T-helper 17 cell (primary cell): ENCODE results near the gene RGS12. TPM values are rescaled to one million over a fixed set of nuclear protein-coding genes. Genes with fewer than 3 reads are reported as not detected.

Source experiments
- ATAC-seq: fragments of 150-1000 bp; cut with Tn5 transposase; 2 replicates; pipeline ENCODE4 v1.10.0; 2021; ENCODE audit warnings: mild to moderate bottlenecking, moderate library complexity
- DNase-seq, 3 donors: peaks; one replicate each; pipeline versions ENCODE4 v3.0.0 to v3.0.0-alpha.2; 2020 to 2021
- H3K9me3 ChIP-seq: one replicate; pipeline ENCODE4 v1.7.0; 2013; ENCODE audit warnings: low read length, mild to moderate bottlenecking; ENCODE audit not compliant: control insufficient read depth, poor library complexity, severe bottlenecking
- H3K27ac Mint-ChIP-seq: one replicate; pipeline ENCODE4 v1.8.0; 2022; ENCODE audit warnings: mild to moderate bottlenecking, moderate library complexity, mixed read lengths
- H3K27me3 Mint-ChIP-seq: one replicate; pipeline ENCODE4 v1.8.0; 2022; ENCODE audit warnings: mixed read lengths
- H3K36me3 Mint-ChIP-seq: one replicate; pipeline ENCODE4 v1.8.0; 2022; ENCODE audit warnings: low read depth, mixed read lengths
- H3K4me1 Mint-ChIP-seq: one replicate; pipeline ENCODE4 v1.8.0; 2022; ENCODE audit warnings: mild to moderate bottlenecking, mixed read lengths
- H3K4me3 Mint-ChIP-seq: one replicate; pipeline ENCODE4 v1.8.0; 2022; ENCODE audit warnings: mild to moderate bottlenecking, moderate library complexity, mixed read lengths
- total RNA-seq, 4 donors: library from RNA in 2 of 4; stranded (reverse) in 2 of 4; gene quantifications; one replicate each; pipeline ENCODE4 v1.2.3 and lab custom pipeline; 2022 to 2026

Gene RGS12, protein sequence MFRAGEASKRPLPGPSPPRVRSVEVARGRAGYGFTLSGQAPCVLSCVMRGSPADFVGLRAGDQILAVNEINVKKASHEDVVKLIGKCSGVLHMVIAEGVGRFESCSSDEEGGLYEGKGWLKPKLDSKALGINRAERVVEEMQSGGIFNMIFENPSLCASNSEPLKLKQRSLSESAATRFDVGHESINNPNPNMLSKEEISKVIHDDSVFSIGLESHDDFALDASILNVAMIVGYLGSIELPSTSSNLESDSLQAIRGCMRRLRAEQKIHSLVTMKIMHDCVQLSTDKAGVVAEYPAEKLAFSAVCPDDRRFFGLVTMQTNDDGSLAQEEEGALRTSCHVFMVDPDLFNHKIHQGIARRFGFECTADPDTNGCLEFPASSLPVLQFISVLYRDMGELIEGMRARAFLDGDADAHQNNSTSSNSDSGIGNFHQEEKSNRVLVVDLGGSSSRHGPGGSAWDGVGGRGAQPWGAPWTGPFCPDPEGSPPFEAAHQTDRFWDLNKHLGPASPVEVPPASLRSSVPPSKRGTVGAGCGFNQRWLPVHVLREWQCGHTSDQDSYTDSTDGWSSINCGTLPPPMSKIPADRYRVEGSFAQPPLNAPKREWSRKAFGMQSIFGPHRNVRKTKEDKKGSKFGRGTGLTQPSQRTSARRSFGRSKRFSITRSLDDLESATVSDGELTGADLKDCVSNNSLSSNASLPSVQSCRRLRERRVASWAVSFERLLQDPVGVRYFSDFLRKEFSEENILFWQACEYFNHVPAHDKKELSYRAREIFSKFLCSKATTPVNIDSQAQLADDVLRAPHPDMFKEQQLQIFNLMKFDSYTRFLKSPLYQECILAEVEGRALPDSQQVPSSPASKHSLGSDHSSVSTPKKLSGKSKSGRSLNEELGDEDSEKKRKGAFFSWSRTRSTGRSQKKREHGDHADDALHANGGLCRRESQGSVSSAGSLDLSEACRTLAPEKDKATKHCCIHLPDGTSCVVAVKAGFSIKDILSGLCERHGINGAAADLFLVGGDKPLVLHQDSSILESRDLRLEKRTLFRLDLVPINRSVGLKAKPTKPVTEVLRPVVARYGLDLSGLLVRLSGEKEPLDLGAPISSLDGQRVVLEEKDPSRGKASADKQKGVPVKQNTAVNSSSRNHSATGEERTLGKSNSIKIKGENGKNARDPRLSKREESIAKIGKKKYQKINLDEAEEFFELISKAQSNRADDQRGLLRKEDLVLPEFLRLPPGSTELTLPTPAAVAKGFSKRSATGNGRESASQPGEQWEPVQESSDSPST (N-terminal part only)
- total RNA-seq (1 to 10 TPM; 4.0 to 5.0 TPM), total RNA-seq (lab: John Stamatoyannopoulos, UW) (8.5 to 8.7 reads per million in 2 donors)

DNA sequence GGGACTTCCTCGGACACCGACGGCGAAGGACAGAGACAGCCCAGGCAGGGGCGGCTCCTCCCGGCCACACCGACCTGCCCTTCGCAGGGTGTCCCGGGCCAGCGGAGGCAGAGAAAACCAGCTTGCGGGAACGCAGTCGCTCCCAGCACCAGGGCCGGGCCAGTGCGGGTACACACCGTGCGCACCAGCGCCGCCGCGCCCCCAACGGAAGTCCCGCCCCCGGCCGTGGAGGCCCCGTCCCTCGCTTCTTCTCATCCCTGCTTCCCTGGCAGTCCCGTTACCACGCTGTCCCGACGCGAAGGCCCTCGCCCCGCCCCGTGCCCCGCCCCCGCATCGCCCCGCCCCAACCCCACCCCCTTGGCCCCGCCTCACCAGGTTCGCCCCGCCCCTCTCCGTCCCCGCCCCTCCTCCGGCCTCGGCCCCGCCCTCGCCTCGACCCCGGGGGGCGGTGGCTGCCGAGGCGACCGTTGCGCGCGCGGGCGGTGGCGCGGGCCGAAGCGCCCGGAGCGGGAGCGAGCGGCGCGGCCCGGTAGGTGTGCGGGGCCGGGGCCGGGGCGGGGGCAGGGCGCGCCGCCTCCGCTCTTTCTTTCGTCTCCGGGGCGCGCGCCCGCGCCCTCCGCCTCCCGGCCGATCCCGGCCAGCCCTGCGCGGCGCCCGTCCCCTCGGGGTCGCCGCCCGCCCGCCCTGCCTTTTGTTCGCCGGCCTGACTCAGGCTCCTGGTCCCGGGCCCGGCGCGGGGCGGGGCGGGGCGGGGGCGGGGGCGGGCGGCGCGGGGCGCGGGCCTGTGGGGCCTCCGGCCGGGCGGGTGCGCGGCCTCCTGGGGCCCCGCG, at the start of gene RGS12:
Gene RGS12 (plus strand): TSS at position 451 of the 830 bp plus-strand sequence. CDS start 23,150 bp downstream, outside the sequence.
- DNase-seq, result peak; percentile 62 to 86 (median 85)
- Mint-ChIP-seq H3K27ac (peak within 1 kb of the TSS; percentile 81), H3K4me3 (peak within 1 kb of the TSS; percentile 98), H3K4me1 (peaks cover 15% of the 10 kb centered on the region), H3K36me3 (no peaks in the 10 kb centered on the region), H3K27me3 (peaks cover 21% of the 10 kb centered on the region)
- H3K9me3 ChIP-seq, result no peaks in the 10 kb centered on the region
- ATAC-seq, result peak; percentile 82

DNA sequence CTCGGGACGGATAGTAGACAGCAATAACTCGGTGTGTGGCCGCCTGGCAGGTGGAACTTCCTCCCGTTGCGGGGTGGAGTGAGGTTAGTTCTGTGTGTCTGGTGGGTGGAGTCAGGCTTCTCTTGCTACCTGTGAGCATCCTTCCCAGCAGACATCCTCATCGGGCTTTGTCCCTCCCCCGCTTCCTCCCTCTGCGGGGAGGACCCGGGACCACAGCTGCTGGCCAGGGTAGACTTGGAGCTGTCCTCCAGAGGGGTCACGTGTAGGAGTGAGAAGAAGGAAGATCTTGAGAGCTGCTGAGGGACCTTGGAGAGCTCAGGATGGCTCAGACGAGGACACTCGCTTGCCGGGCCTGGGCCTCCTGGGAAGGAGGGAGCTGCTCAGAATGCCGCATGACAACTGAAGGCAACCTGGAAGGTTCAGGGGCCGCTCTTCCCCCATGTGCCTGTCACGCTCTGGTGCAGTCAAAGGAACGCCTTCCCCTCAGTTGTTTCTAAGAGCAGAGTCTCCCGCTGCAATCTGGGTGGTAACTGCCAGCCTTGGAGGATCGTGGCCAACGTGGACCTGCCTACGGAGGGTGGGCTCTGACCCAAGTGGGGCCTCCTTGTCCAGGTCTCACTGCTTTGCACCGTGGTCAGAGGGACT, 49.6 kb upstream of the RGS12 start:
- DNase-seq (no peak), ATAC-seq (no peak)
- H3K4me3 Mint-ChIP-seq, result no peak overlapping the region
- no peaks in the 10 kb centered on the region for H3K9me3 ChIP-seq
- peaks cover 17% of the 10 kb centered on the region for H3K4me1 Mint-ChIP-seq
- H3K36me3 Mint-ChIP-seq, result peaks cover 2% of the 10 kb centered on the region
- peak overlapping the region; percentile 37 for H3K27ac Mint-ChIP-seq
- no peaks in the 10 kb centered on the region for H3K27me3 Mint-ChIP-seq

DNA sequence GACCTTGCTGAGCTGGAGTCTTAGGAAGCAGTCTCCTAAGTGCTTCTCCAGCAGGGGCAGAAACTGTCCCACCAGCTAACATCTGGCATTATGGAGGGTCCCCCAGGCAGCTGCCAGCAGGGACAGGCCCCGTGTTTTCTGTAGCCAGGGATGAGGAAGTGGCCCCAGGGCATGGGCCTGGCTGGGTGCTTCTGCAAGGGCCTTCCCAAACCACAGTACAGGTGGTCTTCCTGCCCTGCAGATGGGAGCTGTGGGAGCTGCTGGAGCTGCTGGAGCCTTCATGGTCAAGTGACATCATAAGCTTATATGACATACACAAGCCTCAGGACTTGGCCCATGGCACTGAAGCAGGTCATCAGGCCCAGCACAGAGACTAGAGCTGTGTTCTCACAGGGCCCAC, 48.8 kb upstream of the RGS12 start:
- H3K27ac Mint-ChIP-seq, result no peak overlapping the region
- H3K4me1 Mint-ChIP-seq, result peaks cover 17% of the 10 kb centered on the region
- no peaks in the 10 kb centered on the region for H3K27me3 Mint-ChIP-seq
- peaks cover 2% of the 10 kb centered on the region for H3K36me3 Mint-ChIP-seq
- no peaks in the 10 kb centered on the region for H3K9me3 ChIP-seq
- DNase-seq (no peak), ATAC-seq (no peak)
- no peak overlapping the region for H3K4me3 Mint-ChIP-seq

DNA sequence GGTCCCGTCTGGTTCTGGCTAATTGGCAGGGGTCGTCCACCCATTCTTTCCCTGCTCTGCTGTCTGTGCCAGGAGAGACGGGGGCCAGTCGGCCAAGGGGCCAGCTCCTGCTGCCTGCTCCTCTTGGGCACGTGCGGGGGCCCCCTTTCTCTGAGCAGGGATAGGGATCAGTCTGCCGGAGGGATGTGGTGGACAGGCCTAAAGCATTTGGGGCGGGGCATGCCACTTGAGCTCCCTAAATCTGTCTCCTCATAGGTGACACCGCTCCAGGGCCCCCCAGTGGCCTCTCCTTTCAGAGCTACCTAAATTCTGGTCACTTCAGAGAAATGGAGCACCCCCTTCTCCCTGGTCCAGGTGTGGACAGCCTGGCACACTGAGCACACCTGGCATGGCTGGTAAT, 48.1 kb upstream of the RGS12 start:
- no peak overlapping the region for H3K27ac Mint-ChIP-seq
- no peak overlapping the region for H3K4me3 Mint-ChIP-seq
- peaks cover 17% of the 10 kb centered on the region for H3K4me1 Mint-ChIP-seq
- H3K36me3 Mint-ChIP-seq, result peaks cover 2% of the 10 kb centered on the region
- DNase-seq (no peak), ATAC-seq (no peak)
- no peaks in the 10 kb centered on the region for H3K9me3 ChIP-seq
- H3K27me3 Mint-ChIP-seq, result no peaks in the 10 kb centered on the region

DNA sequence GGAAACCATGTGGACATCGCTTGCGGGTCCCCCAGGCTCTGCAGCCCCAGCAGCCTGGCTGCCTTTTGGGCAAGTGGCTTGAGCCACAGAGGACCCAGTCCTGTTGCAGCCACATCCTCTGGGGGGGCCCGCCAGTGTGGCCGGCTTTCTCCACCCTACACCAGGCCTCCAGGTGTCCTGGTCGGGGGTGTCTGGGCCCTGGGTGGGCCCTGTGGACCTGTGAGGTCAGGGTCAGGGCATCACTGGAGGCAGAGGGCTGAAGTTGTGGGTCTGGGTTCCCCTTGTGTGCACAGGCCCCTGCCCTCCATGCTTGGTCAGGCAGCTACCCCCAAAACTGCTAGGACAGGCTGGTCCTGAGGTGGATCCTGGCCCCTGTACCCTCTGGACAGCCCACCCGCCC, 47.1 kb upstream of the RGS12 start:
- H3K36me3 Mint-ChIP-seq, result no peaks in the 10 kb centered on the region
- no peak for DNase-seq
- H3K9me3 ChIP-seq, result no peaks in the 10 kb centered on the region
- H3K4me1 Mint-ChIP-seq, result peaks cover 17% of the 10 kb centered on the region
- no peaks in the 10 kb centered on the region for H3K27me3 Mint-ChIP-seq
- H3K4me3 Mint-ChIP-seq, result no peak overlapping the region
- no peak for ATAC-seq
- H3K27ac Mint-ChIP-seq, result no peak overlapping the region

DNA sequence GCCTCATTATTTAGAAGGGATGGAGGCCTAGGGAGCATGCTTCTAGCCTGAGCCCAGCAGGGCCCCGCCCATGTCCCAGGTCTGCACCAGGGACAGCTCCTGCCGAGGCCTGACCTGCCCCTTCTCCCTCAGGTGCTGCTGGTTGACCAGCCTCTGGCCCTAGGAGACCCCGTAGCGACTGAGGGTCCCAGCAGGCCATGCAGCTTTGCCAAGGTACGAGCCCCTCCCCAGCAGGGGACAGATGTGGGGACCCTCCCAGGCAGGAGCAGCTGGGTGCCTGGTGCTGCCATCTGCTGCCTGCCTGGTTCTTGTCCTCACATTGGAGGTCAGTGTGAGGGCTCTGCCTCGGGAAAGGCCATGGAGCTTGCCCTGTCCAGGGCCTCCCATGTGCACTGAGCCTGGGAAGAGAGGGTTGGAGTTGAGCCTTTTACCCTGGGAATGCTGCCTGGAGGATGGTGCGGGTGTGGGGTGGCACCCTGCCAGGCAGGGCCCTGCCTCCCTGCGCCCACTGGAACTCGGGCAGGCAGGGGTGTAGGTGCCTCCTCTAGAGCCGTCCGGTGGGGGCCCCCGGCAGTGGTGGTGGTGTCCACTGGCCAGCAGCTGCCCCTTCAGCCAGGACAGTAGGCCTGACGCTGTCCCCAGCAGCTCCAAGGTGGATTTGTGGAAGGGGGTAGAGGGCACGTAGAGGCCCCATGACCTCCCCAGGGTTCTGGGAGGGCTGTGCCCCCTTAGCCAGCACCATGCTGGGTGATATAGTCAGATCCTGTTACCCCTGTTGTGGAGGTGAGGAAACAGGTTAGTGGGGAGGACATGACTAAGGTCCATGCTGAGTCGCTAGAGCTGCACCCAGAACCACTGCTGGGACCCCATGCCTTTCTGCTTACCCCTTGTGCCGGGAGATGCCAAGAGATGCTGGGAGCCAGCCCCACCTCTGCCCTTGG, 46.1 kb upstream of the RGS12 start:
- no peak overlapping the region for H3K27ac Mint-ChIP-seq
- peaks cover 17% of the 10 kb centered on the region for H3K4me1 Mint-ChIP-seq
- H3K27me3 Mint-ChIP-seq, result no peaks in the 10 kb centered on the region
- no peaks in the 10 kb centered on the region for H3K9me3 ChIP-seq
- no peaks in the 10 kb centered on the region for H3K36me3 Mint-ChIP-seq
- DNase-seq, result no peak
- no peak overlapping the region for H3K4me3 Mint-ChIP-seq
- ATAC-seq, result no peak

DNA sequence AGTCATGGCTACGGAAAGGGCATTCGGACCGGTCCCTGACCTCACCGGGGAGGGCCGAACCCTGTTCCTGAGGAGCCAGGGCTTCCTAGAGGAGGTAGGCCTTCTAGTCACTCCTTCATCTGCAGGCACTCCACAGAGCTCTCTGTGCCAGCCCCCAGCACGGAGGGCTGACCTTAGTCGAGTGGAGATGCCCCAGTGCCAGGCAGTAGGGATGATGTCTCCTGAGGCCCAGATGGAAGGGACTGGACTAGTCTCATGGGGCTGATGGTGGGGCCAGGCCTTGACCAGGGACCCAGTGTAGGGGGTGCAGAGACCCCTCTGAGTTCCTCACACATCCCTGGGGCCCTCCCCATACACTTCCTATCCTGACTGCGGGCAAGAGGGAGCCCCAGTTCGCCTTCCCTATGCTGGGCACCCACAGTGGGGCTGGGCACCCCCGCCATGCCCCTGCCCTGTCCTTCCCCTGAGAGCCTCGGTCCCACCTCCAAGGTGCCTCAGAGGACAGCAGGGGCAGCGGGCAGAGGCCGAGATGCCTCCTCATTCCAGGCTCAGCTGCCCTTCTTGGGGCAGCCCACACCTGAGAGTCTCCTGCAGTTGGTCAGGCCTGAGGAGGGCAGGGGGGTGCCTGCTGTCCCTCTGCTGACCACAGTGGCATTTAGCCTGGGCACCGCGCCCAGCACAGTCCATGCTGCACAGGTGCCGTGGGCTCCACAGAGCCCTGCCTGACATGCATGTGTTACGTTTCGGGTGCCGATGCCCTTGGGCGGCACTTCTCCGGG, 45.2 kb upstream of the RGS12 start:
- no peaks in the 10 kb centered on the region for H3K9me3 ChIP-seq
- peaks cover 11% of the 10 kb centered on the region for H3K4me1 Mint-ChIP-seq
- H3K36me3 Mint-ChIP-seq, result no peaks in the 10 kb centered on the region
- ATAC-seq (no peak), DNase-seq (no peak)
- H3K27ac Mint-ChIP-seq, result no peak overlapping the region
- H3K4me3 Mint-ChIP-seq, result no peak overlapping the region
- H3K27me3 Mint-ChIP-seq, result no peaks in the 10 kb centered on the region

DNA sequence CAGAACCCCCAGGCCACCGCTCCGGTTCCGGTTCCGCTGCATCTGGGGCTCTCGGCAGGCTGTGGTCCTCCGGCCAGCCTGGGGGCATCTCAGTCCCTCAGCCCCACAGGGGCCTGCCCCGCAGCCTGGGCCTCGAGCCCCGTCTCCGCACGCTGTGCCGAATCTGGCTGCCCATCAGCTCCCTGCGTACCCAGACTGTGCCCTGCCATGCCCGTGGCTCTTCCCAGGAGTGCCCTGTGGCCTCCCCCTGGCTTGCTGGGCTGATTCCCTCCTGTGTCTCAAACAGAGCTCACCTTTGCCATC, 44.7 kb upstream of the RGS12 start:
- DNase-seq, result no peak
- H3K36me3 Mint-ChIP-seq, result no peaks in the 10 kb centered on the region
- H3K4me3 Mint-ChIP-seq, result no peak overlapping the region
- H3K4me1 Mint-ChIP-seq, result peaks cover 6% of the 10 kb centered on the region
- no peaks in the 10 kb centered on the region for H3K9me3 ChIP-seq
- no peak overlapping the region for H3K27ac Mint-ChIP-seq
- no peak for ATAC-seq
- no peaks in the 10 kb centered on the region for H3K27me3 Mint-ChIP-seq

DNA sequence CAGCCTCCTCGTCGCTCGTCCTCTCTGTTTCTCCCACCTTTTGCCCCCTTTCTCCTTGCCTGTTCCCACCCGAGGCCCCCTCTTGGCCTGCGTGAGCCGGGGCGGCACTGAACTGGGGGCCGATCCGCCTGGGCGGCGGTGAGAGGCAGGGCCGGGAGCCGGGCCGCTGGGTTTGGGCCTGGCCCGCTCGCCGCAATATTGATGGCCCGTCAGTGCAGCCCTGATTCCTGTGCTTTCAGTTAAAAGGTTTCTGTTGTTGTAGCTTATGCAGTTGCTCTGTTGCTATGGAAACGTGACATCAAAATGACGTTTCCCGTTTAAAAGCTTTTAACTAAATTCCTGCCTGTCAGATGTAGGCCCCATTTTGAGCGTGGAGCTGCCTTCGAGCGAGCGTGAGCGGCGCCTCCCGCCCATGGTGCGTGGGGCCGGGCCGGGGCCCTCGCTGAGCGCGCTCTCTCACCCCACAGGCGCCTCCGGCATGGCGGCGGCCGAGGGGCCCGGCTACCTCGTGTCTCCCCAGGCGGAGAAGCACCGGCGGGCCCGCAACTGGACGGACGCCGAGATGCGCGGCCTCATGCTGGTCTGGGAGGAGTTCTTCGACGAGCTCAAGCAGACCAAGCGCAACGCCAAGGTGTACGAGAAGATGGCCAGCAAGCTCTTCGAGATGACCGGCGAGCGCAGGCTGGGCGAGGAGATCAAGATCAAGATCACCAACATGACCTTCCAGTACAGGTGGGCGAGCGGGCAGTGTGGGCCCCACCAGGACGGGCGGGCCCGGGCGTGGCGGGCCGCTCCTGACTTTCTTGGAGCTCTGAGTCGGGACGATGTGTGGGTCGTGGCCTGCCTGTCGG, 43.8 kb upstream of the RGS12 start, which contains the start of gene MSANTD1:
Gene MSANTD1 (plus strand): TSS at position 349 of the 851 bp plus-strand sequence. CDS start 64 bp downstream, at position 413.
- H3K9me3 ChIP-seq, result no peaks in the 10 kb centered on the region
- Mint-ChIP-seq H3K27ac (no peak within 1 kb of the TSS), H3K4me3 (no peak within 1 kb of the TSS), H3K36me3 (no peaks in the 10 kb centered on the region), H3K4me1 (peaks cover 5% of the 10 kb centered on the region), H3K27me3 (no peaks in the 10 kb centered on the region)
- no peak for DNase-seq
- ATAC-seq, result no peak

DNA sequence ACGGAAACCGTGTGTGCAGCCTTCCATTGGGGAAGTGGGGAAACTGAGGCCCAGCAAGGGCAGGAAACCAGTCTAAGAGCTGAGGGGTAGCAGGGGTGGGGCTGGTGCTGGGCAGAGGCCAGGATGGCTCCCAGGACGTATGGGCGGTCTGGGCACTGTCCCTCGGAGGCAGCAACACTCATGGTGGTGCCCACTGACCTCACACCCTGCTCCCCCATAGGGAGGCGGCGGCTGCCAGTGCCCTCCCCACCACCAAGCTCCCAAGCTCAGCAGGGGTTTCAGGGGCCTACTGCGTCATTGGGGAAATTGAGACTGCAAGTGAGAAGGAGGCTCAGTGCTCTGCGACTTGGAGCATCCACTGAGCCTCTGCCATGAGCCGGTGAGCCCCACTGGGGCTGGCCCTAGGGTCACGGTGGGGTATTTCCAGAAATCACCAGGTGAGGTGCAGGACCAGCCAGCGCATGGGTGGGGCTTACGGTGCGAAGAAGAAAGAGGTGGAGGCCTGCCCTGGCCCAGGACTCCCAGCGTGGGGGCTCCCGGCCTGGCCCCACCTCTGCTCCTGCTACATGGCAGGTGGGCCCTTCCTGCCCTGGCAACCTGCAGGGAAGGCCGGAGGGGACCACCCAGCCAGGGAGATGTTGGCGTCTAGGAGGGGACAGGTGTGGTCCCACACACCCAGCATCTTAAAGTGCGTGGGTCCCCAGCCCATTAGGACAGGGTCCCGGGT, 42.9 kb upstream of the RGS12 start:
- DNase-seq (no peak), ATAC-seq (no peak)
- H3K36me3 Mint-ChIP-seq, result no peaks in the 10 kb centered on the region
- H3K27ac Mint-ChIP-seq, result no peak overlapping the region
- no peak overlapping the region for H3K4me3 Mint-ChIP-seq
- H3K27me3 Mint-ChIP-seq, result no peaks in the 10 kb centered on the region
- H3K9me3 ChIP-seq, result no peaks in the 10 kb centered on the region
- H3K4me1 Mint-ChIP-seq, result peaks cover 5% of the 10 kb centered on the region
